Muscle layer of colon (tissue), 2 donors: ENCODE data around the gene CYP26B1.

ENCODE experiments used
- H3K27ac ChIP-seq: one replicate; pipeline ENCODE4 v1.7.0; 2013; ENCODE audit warnings: low read depth, mild to moderate bottlenecking, low read length, moderate library complexity
- H3K27me3 ChIP-seq, 2 donors: one replicate each; pipeline ENCODE4 v1.7.0; 2013; ENCODE audit warnings: low read length in 2 of 2, mild to moderate bottlenecking in 2 of 2; ENCODE audit not compliant: insufficient read depth in 2 of 2, control insufficient read depth in 1 of 2
- H3K36me3 ChIP-seq: one replicate; pipeline ENCODE4 v1.7.0; 2013; ENCODE audit warnings: mild to moderate bottlenecking, low read length; ENCODE audit not compliant: insufficient read depth
- H3K4me1 ChIP-seq: one replicate; pipeline ENCODE4 v1.7.0; 2013; ENCODE audit warnings: mild to moderate bottlenecking, low read length; ENCODE audit not compliant: insufficient read depth
- H3K4me3 ChIP-seq, 2 donors: one replicate each; pipeline ENCODE4 v1.7.0; 2013; ENCODE audit warnings: low read length in 2 of 2, low read depth in 1 of 2, mild to moderate bottlenecking in 1 of 2, moderate library complexity in 1 of 2
- H3K9ac ChIP-seq: one replicate; pipeline ENCODE4 v1.7.0; 2013; ENCODE audit warnings: low read length
- H3K9me3 ChIP-seq: one replicate; pipeline ENCODE4 v1.7.0; 2013; ENCODE audit warnings: mild to moderate bottlenecking, low read length
- donor health status: abdominal sarcoma.
- donor health status: Adenocarcinoma of cecum.

The CYP26B1 gene, protein sequence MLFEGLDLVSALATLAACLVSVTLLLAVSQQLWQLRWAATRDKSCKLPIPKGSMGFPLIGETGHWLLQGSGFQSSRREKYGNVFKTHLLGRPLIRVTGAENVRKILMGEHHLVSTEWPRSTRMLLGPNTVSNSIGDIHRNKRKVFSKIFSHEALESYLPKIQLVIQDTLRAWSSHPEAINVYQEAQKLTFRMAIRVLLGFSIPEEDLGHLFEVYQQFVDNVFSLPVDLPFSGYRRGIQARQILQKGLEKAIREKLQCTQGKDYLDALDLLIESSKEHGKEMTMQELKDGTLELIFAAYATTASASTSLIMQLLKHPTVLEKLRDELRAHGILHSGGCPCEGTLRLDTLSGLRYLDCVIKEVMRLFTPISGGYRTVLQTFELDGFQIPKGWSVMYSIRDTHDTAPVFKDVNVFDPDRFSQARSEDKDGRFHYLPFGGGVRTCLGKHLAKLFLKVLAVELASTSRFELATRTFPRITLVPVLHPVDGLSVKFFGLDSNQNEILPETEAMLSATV

DNA sequence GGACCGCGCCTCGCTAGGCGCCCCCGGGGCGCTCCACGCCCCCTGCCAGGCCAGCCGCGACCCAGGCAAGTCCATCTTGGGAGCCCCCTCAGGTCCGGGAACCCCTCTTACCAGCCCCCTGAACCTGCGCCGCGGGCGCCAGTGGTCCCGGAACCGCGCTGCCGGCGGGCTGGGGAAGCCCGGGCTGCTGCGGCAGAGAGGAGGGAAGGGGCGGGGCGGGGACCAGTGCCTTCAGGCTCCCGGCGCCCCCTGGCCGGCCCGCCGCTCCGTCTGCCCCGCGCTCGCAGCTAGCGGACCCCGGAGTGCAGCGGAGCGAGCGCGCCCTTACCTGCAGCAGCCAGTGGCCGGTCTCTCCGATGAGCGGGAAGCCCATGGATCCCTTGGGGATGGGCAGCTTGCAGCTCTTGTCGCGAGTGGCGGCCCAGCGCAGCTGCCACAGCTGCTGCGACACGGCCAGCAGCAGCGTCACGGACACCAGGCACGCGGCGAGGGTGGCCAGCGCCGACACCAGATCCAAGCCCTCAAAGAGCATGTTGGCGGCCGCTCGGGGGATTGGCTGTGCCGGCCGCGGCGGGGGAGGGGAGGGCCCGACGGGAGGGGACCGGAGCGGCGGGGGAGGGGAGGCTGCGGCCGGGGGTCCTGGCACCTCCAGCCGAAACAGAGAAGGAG lies at the start of gene CYP26B1:
Gene CYP26B1, minus strand, starts transcription at position 560 of the 669 bp plus-strand sequence. Its CDS starts 28 bp downstream, at position 532.
- no peak within 1 kb of the TSS for H3K27ac ChIP-seq
- no peaks in the 10 kb centered on the region for H3K36me3 ChIP-seq
- H3K4me1 ChIP-seq: peaks cover 58% of the 10 kb centered on the region
- peak within 1 kb of the TSS; percentile 52 to 75 for H3K4me3 ChIP-seq
- H3K9ac ChIP-seq: no peak within 1 kb of the TSS
- peaks cover 48 to 65% of the 10 kb centered on the region in 2 donors for H3K27me3 ChIP-seq
- H3K9me3 ChIP-seq: peaks cover 3% of the 10 kb centered on the region

DNA sequence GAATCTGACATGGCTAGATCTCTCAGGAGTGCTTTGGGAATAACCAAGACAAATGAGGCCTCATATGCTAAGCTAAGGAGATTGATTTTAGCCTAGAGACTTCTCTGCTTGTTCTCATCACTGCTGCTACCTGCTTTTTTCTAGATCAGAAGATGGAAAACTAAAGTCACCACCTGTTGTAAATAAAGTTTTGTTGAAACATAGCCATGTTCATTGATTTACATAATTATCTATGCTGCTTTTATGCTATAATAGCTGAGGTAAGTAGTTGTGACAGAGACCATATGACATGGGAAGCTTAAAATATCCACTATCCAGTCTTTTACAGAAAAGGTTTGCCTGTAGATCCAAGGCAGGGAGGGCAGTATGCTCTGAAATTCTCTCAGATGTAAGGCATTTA lies 46.1 kb upstream of the CYP26B1 start:
- H3K9me3 ChIP-seq: no peaks in the 10 kb centered on the region
- no peak overlapping the region for H3K27ac ChIP-seq
- no peaks in the 10 kb centered on the region for H3K4me1 ChIP-seq
- no peak overlapping the region for H3K9ac ChIP-seq
- no peaks in the 10 kb centered on the region for H3K36me3 ChIP-seq
- no peaks in the 10 kb centered on the region for H3K27me3 ChIP-seq
- H3K4me3 ChIP-seq: no peak overlapping the region

DNA sequence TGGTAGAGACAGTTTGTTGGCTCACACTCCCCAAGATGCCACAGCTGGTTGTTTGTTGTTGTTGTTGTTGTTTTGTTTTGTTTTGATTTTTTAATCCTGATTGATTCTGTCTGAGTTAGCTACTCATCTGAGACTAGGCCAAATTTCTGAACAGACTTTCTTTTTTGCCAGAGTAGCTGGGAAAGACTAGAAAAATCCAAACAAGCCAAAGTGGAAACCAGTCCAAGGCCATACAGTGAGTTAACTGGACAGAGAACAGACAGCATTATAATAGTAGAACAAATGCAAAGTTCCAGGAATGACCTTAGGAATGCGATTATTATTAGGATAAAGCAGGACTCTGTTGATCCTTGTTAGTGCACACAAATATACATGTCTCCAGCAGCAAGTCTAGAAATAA lies 43.8 kb upstream of the CYP26B1 start:
- Histone ChIP-seq H3K36me3 (no peaks in the 10 kb centered on the region), H3K9me3 (no peaks in the 10 kb centered on the region), H3K9ac (no peak overlapping the region), H3K27me3 (no peaks in the 10 kb centered on the region), H3K4me3 (no peak overlapping the region), H3K27ac (no peak overlapping the region), H3K4me1 (no peaks in the 10 kb centered on the region)

DNA sequence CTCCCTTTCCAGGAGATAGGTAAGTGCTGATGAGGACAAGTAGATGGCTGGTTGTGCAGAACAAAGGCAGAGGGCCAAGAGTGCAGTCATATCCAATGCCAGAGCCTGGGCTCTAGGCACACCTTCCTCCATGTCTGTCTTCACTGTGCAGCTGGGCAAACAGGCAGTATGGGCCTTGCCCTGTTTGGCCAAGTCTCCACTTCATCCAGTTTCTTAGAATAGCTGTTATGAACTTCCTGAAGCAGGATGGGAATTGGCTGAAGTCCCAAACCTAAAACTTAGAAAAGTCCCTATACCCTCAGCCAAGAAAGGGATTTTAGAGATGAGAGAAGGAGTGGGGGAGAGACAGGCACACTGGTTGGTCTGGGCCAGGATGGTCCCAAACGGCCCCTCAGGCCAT lies 37.5 kb upstream of the CYP26B1 start:
- Histone ChIP-seq H3K36me3 (no peaks in the 10 kb centered on the region), H3K9ac (no peak overlapping the region), H3K27ac (no peak overlapping the region), H3K9me3 (no peaks in the 10 kb centered on the region), H3K4me3 (no peak overlapping the region), H3K27me3 (no peaks in the 10 kb centered on the region), H3K4me1 (no peaks in the 10 kb centered on the region)

DNA sequence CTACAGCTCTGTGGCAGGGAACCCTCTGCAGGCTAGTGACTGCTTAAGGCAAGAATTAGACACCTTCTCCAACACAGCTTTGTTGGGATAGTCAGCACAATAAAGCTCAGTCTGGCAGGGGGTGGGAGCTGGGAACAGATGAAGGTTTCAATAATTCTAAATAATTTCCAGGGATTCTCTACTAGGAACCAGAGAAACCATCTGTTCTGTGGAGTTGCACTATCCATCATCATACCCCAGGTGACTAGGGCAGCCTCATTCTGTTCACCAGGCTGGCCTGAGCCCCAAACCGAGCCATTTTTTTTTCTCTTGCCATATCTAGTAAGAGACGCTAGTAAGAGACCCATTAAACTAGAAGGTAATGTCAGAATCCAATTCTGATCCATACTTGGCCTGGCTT lies 35.8 kb upstream of the CYP26B1 start:
- Histone ChIP-seq H3K9ac (no peak overlapping the region), H3K9me3 (no peaks in the 10 kb centered on the region), H3K4me1 (no peaks in the 10 kb centered on the region), H3K36me3 (peaks cover 4% of the 10 kb centered on the region), H3K27ac (no peak overlapping the region), H3K4me3 (no peak overlapping the region), H3K27me3 (no peaks in the 10 kb centered on the region)

DNA sequence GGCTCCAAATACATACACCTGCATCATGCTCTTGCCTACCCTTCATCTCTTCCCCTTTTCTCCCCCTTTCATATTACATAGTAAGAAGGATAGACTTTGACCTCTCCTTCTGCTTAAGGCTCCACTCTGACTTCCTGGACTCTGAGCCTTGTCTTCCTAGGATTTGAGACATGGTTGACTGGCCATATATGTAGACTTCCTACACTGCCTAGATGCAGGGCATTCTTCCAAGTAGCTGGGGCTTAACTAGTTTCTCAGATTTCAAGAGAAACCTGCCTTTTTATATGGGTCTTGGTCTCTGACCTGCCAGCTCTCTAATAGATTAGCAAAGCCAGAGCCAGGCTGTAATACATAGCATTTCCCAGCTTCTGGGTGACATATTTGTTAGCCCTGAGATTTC lies 35.4 kb upstream of the CYP26B1 start:
- Histone ChIP-seq H3K9me3 (no peaks in the 10 kb centered on the region), H3K36me3 (peaks cover 9% of the 10 kb centered on the region), H3K4me1 (no peaks in the 10 kb centered on the region), H3K27ac (no peak overlapping the region), H3K4me3 (no peak overlapping the region), H3K9ac (no peak overlapping the region), H3K27me3 (no peaks in the 10 kb centered on the region)

DNA sequence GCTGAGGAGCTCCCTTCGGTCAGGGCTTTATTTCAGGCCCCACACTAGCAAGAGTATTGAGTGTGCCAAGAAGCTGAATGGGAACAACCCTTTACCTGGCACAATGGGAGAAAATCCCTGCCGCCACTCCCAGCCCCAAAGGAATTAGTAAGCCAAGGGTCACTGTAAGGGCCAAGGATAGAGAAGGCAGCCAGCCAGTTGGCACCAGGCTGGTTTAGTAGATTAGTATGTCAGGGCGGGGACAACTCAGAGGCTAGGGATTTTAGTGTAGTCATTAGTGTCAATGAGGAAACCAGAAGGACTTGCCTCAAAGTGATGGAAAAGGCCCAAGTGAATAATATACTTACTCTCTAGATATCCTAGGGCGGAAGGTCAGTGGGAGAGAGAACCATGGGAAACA lies 34.9 kb upstream of the CYP26B1 start:
- no peak overlapping the region for H3K4me3 ChIP-seq
- H3K9ac ChIP-seq: no peak overlapping the region
- H3K27ac ChIP-seq: no peak overlapping the region
- H3K9me3 ChIP-seq: no peaks in the 10 kb centered on the region
- H3K36me3 ChIP-seq: peaks cover 11% of the 10 kb centered on the region
- H3K4me1 ChIP-seq: no peaks in the 10 kb centered on the region
- no peaks in the 10 kb centered on the region for H3K27me3 ChIP-seq

DNA sequence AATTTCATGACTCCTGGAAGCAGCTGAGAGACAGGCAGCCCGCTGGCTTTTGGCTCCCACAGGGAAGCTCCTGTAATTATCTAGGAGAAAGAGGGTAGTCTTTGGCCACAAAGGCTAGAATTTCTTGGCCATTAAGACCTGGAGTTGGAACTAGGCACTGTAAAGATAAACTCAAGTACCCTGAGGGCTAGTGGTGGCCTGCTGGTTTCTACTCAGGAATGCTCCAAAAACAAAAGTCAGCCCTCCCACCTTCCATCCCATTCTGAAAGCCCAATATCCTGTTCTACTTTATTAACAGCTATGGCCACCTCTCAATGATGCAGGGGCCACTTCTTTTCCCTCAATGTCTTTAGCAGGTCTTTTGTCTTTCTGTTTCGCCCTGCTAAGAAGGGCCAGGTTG lies 34.0 kb upstream of the CYP26B1 start:
- Histone ChIP-seq H3K4me1 (no peaks in the 10 kb centered on the region), H3K4me3 (no peak overlapping the region), H3K27ac (no peak overlapping the region), H3K27me3 (no peaks in the 10 kb centered on the region), H3K36me3 (peaks cover 19% of the 10 kb centered on the region), H3K9ac (no peak overlapping the region), H3K9me3 (no peaks in the 10 kb centered on the region)

DNA sequence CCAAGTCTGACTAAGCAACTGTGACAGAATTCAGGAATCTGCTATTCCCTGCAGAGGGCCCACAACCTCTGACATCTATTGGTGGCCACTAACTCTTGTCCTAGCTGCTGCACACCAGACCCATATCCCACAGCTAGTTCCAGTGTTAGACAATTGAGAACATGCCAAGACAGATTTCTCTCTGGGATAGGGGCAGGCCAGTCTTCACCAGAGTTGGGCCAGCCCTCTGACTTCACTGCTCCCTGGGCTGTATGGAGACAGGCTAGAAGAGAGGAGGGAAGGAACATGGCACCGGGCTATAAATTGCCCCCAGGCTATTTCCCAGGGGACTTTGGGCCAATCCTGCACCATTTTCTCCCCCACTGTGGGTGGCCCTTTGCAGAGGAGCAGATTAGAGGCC lies 32.7 kb upstream of the CYP26B1 start:
- no peak overlapping the region for H3K9ac ChIP-seq
- H3K4me3 ChIP-seq: no peak overlapping the region
- no peaks in the 10 kb centered on the region for H3K4me1 ChIP-seq
- H3K27me3 ChIP-seq: no peaks in the 10 kb centered on the region
- peaks cover 19% of the 10 kb centered on the region for H3K36me3 ChIP-seq
- no peaks in the 10 kb centered on the region for H3K9me3 ChIP-seq
- no peak overlapping the region for H3K27ac ChIP-seq

DNA sequence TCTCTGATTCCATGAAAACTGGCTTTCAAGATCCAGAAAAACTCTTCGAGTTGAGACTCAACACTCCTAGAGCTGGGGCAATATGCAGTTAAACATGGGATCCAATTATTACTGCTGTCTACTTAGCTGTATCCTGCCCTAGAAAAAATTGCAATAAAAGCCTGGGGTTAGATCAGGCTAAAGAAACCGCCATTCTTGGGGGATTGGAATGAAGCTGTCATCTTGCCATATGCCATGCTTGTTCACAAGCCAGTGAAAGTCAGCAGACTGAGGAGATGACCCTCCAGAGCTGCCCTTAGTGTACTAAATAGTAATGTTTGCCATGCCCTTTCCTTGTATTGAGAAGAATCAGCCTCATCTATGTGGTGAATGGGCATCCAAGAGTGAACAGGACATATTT lies 30.9 kb upstream of the CYP26B1 start:
- Histone ChIP-seq H3K4me1 (no peaks in the 10 kb centered on the region), H3K9ac (no peak overlapping the region), H3K27ac (no peak overlapping the region), H3K9me3 (no peaks in the 10 kb centered on the region), H3K4me3 (no peak overlapping the region), H3K36me3 (peaks cover 19% of the 10 kb centered on the region), H3K27me3 (no peaks in the 10 kb centered on the region)

DNA sequence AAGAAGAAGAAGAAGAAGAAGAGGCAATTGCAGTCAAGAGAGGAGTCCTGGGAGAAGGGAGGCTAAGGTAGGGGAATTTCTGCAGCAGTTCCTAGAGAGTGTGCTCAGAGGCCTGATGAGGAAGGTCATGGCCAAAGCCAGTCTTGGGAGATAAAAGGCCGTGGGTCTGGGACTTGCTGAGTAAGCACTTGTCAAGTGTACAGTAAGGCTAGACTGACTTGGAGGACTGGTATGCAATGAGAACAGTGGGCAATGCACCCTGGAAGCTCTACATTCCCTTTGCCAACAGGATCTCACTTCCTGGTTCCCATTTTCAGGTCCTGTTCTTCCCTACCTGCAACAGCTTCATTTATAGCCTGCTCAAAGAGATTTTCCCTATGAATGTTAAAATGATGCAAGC lies 28.6 kb upstream of the CYP26B1 start:
- Histone ChIP-seq H3K4me1 (no peaks in the 10 kb centered on the region), H3K27ac (no peak overlapping the region), H3K4me3 (no peak overlapping the region), H3K27me3 (no peaks in the 10 kb centered on the region), H3K9me3 (no peaks in the 10 kb centered on the region), H3K36me3 (peaks cover 19% of the 10 kb centered on the region), H3K9ac (no peak overlapping the region)
